ENCODE data around the gene NUAK1. TPM values are rescaled to one million over a fixed set of nuclear protein-coding genes. Genes with fewer than 3 reads are reported as not detected.

The NUAK1 gene
- polyA plus RNA-seq, 1 experiment = 8.3 TPM

GRCh38 chr12:106089935-106090334 is 48.8 kb downstream of the NUAK1 start:
- DNase-seq (ENCODE audit: low read depth, low spot score) = no peak
- Histone ChIP-seq H3K27me3 (ENCODE audit: control insufficient read depth, insufficient read depth, low read length) (no peaks in the 10 kb centered on the region), H3K4me3 (ENCODE audit: low read depth, low read length) (no peak overlapping the region), H3K9me3 (ENCODE audit: control insufficient read depth, insufficient read depth, low read length) (no peaks in the 10 kb centered on the region), H3K27ac (ENCODE audit: low read depth, low read length) (no peak overlapping the region)
- no peak for TF ChIP-seq CTCF (IDR thresholded peaks at IDR 0.05; ENCODE audit: low read depth, low read length)
- POLR2A ChIA-PET = interaction anchor here (1.4 kb wide), 1 partner anchor 49 kb away, joined by 5 read pairs; the partner anchor contains the start of gene NUAK1
- CTCF ChIA-PET = interaction anchor here (1.1 to 1.5 kb wide), 2 partner anchors 40 to 46 kb away, joined by 3 to 6 read pairs; no protein-coding TSS in a partner anchor

DNA sequence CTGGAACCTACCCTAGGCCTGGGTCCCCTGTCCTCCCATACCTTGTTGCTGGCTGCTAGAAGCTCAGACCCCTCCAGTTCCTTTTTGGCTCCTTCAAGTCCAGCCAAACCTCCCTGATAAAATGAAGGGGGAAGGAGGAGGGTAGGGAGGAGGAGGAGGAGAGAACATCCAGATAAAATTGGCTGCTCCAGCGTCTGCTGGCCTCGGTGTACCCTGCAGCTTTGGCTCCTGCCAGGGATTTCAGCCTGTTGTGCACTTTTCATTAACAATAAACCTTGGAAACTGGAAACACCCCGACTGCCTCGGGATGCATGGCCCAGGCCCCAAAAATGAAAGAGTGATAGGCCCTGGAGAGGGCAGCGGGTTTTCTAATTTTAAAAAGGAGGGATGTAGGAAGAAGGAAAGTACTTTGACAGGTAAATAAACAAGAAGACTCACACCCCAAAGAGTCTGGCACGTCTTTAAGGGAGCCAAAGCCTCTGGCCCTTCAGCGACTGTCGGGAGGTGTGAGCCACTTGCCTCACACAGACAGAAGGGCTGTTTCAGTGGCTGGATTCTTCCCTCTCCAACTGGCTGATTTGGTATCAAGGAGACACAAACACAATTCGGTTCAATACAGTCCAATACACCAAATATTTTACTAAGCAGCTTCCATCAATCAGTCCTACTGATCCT is 49.8 kb downstream of the NUAK1 start:
- TF ChIP-seq CTCF (IDR thresholded peaks at IDR 0.05; ENCODE audit: low read depth, low read length) = no peak
- Histone ChIP-seq H3K4me3 (ENCODE audit: low read depth, low read length) (no peak overlapping the region), H3K27ac (ENCODE audit: low read depth, low read length) (no peak overlapping the region), H3K9me3 (ENCODE audit: control insufficient read depth, insufficient read depth, low read length) (no peaks in the 10 kb centered on the region), H3K27me3 (ENCODE audit: control insufficient read depth, insufficient read depth, low read length) (no peaks in the 10 kb centered on the region)
- ChIA-PET CTCF (interaction anchor here (0.8 kb wide), 1 partner anchor 47 kb away, joined by 3 read pairs; no protein-coding TSS in a partner anchor), POLR2A (no interaction called here)
- DNase-seq (ENCODE audit: low read depth, low spot score) = no peak

DNA sequence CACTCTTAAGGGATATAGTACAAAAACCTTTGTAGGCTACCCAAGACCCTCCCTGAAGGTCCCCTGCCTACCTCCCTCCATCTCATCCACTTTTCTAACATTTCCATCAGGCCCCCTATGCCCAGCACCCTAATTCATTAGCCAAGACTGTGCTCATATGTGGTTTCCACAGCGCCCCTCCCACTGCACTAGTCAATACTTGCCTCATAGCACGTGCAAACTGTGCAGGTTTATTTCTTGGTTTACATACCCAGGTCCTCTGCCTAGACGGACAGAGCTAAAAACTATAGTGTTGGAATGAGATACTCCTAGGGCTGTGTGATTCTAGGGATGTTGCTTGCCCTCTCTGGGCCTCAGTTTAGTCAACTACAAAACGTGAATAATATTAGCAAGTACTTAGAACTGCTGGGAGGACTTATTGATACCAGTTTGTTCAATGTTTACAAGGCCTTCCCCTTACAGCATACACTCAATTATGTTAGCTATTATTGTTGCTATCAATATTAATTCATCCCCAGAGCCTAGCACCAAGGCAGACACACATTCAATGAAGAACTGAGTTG is 50.4 kb downstream of the NUAK1 start:
- Histone ChIP-seq H3K27ac (ENCODE audit: low read depth, low read length) (no peak overlapping the region), H3K9me3 (ENCODE audit: control insufficient read depth, insufficient read depth, low read length) (no peaks in the 10 kb centered on the region), H3K4me3 (ENCODE audit: low read depth, low read length) (no peak overlapping the region), H3K27me3 (ENCODE audit: control insufficient read depth, insufficient read depth, low read length) (no peaks in the 10 kb centered on the region)
- TF ChIP-seq CTCF (IDR thresholded peaks at IDR 0.05; ENCODE audit: low read depth, low read length) = no peak
- CTCF ChIA-PET = interaction anchor here (0.8 kb wide), 1 partner anchor 48 kb away, joined by 3 read pairs; no protein-coding TSS in a partner anchor
- POLR2A ChIA-PET = no interaction called here
- no peak for DNase-seq (ENCODE audit: low read depth, low spot score)

- ChIA-PET POLR2A (interaction anchor here (0.6 kb wide), 1 partner anchor 271 kb away, joined by 4 read pairs; no protein-coding TSS in a partner anchor), CTCF (no interaction called here)
- H3K4me3 ChIP-seq (ENCODE audit: low read depth, low read length) = no peak overlapping the region
- no peak overlapping the region for H3K27ac ChIP-seq (ENCODE audit: low read depth, low read length)
- no peaks in the 10 kb centered on the region for H3K27me3 ChIP-seq (ENCODE audit: control insufficient read depth, insufficient read depth, low read length)
- no peak for TF ChIP-seq CTCF (IDR thresholded peaks at IDR 0.05; ENCODE audit: low read depth, low read length)
- DNase-seq (ENCODE audit: low read depth, low spot score) = no peak
- H3K9me3 ChIP-seq (ENCODE audit: control insufficient read depth, insufficient read depth, low read length) = no peaks in the 10 kb centered on the region
Observed at GRCh38 chr12:106086696-106087095, 52.1 kb downstream of the NUAK1 start.

DNA sequence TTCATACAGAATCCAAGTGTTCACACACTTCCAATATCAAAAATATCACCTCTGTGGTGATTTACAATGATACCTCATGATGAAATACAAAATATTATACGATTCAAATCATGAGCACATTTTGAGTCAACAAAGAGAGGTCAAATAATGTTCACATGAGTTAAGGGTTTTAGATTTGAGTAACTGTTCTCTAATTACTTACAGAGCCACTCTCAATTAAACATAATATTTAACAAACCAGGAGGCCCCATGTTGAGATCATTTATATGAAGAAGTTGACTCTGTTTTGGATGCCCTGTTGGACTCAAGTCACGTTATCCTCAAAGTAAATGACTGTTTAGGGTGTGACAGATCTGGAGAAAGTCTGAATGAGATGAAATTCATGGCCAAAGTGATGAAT is 53.5 kb downstream of the NUAK1 start:
- TF ChIP-seq CTCF (IDR thresholded peaks at IDR 0.05; ENCODE audit: low read depth, low read length) = no peak
- Histone ChIP-seq H3K27me3 (ENCODE audit: control insufficient read depth, insufficient read depth, low read length) (no peaks in the 10 kb centered on the region), H3K27ac (ENCODE audit: low read depth, low read length) (no peak overlapping the region), H3K9me3 (ENCODE audit: control insufficient read depth, insufficient read depth, low read length) (no peaks in the 10 kb centered on the region), H3K4me3 (ENCODE audit: low read depth, low read length) (no peak overlapping the region)
- ChIA-PET CTCF (interaction anchor here (0.5 kb wide), 1 partner anchor 11 kb away, joined by 3 read pairs; no protein-coding TSS in a partner anchor), POLR2A (interaction anchor here (1.0 kb wide), 1 partner anchor 107 kb away, joined by 3 read pairs; no protein-coding TSS in a partner anchor)
- DNase-seq (ENCODE audit: low read depth, low spot score) = no peak

Measured in AG04450 (cell line).